ENCODE data around the gene ALOXE3.

DNA sequence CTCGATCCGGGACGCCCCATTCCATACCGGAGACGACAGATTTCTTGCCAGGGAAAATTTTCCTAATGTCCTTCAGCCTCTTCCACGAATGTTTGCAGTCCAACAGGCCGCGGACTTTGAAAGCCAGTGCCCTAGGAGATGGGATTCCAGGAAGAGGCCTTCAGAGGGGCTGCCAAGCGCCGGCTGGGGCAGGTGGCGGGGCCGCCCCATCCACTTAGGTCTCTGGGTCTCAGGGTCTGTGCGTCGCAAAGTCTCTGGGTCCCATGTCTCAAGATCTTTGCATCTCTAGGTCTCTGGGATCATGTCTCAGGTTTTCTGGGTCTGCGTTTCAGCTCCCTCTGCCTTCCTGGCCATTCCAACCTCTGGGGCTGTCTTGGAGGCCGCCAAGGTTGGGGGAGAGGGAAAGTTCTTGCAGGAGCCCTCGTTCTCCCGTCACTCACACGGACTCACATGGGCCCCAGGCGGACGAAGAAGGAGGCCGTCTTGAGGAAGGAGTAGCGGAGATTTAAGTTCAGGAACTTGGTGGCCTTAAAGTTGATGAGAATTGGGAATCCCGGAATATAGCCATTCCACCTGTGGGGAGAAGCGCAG is 38.0 kb downstream of the ALOXE3 start:
- TF ChIP-seq POLR2A (IDR thresholded peaks at IDR 0.05) = no peak
- no peak for TF ChIP-seq CTCF (IDR thresholded peaks at IDR 0.05)

Data from upper lobe of left lung (tissue), 4 donors.